Peyer's patch (tissue), 4 donors: Measurements from ENCODE around the gene ISOC2.

Source experiments
- POLR2A ChIP-seq, 2 donors: fragments of 450-650 bp; IDR thresholded peaks; one replicate each; pipeline ENCODE4 v1.5.1; 2017; ENCODE audit warnings: antibody characterized with exemption in 2 of 2, mild to moderate bottlenecking in 2 of 2, moderate library complexity in 2 of 2
- TF ChIP-seq, protein P1 (sequence below), 6 experiments: fragments of 450-650 bp in 4 of 6; fragments of 200-600 bp in 2 of 6; sonication (generic) in 1 of 6; IDR thresholded peaks; one replicate each; pipeline ENCODE4 v1.5.1; 2017 to 2019; ENCODE audit warnings: antibody characterized with exemption in 6 of 6, mild to moderate bottlenecking in 3 of 6, moderate library complexity in 1 of 6

DNA sequence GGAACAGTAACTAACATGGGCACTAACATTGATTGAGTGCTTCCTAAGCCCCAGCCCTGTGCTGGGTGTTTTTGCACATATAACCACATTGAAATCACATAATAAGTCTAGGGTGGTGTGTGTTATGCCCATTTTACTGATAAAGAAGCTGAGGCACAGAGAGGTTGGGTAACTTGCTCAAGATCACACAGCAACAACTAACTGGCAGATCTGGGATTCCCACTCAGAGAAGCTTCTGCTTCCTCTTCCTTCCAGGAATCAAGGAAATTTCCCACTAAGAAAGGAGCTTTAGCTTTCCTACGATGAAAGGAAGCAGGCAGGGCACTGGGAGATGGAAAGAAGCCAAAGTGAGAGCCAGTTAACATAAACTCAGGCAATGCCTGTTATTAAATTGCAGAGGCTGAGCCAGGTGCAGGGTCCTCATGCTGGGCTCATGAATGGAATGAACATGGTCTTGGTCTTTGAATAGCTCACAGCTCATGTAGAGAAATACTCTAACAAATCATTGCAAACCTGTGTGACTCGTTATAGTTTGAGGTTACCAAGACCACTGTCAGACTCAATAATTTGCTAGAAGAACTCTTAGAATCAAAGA lies 36.9 kb upstream of the ISOC2 start:
- TF ChIP-seq, protein P1, sequence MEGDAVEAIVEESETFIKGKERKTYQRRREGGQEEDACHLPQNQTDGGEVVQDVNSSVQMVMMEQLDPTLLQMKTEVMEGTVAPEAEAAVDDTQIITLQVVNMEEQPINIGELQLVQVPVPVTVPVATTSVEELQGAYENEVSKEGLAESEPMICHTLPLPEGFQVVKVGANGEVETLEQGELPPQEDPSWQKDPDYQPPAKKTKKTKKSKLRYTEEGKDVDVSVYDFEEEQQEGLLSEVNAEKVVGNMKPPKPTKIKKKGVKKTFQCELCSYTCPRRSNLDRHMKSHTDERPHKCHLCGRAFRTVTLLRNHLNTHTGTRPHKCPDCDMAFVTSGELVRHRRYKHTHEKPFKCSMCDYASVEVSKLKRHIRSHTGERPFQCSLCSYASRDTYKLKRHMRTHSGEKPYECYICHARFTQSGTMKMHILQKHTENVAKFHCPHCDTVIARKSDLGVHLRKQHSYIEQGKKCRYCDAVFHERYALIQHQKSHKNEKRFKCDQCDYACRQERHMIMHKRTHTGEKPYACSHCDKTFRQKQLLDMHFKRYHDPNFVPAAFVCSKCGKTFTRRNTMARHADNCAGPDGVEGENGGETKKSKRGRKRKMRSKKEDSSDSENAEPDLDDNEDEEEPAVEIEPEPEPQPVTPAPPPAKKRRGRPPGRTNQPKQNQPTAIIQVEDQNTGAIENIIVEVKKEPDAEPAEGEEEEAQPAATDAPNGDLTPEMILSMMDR (IDR thresholded peaks at IDR 0.05), result no peak
- no peak for TF ChIP-seq POLR2A (IDR thresholded peaks at IDR 0.05)
